Memory B cell (primary cell): ENCODE measurements around the gene HCAR3.
"Not testable (repeated sequence)": the region's sequence is repeated elsewhere in the genome, so short reads cannot be mapped to it uniquely, and the experiment has no call there.

ENCODE experiments used
- ATAC-seq: fragments of 150-1000 bp; cut with Tn5 transposase; 2 replicates; pipeline ENCODE4 v1.10.0; 2021; ENCODE audit warnings: low read depth, mild to moderate bottlenecking, moderate library complexity
- DNase-seq, 2 donors: peaks; one replicate each; pipeline ENCODE4 v3.0.0; 2022; ENCODE audit warnings: low spot score in 2 of 2
- H3K27ac Mint-ChIP-seq: one replicate; pipeline ENCODE4 v1.8.0; 2022; ENCODE audit warnings: mild to moderate bottlenecking, moderate library complexity, mixed read lengths
- H3K27me3 Mint-ChIP-seq: one replicate; pipeline ENCODE4 v1.8.0; 2022; ENCODE audit warnings: mixed read lengths
- H3K36me3 Mint-ChIP-seq: one replicate; pipeline ENCODE4 v1.8.0; 2022; ENCODE audit warnings: mild to moderate bottlenecking, mixed read lengths
- H3K4me1 Mint-ChIP-seq: one replicate; pipeline ENCODE4 v1.8.0; 2022; ENCODE audit warnings: mixed read lengths
- H3K4me3 Mint-ChIP-seq: one replicate; pipeline ENCODE4 v1.8.0; 2022; ENCODE audit warnings: mild to moderate bottlenecking, moderate library complexity, mixed read lengths
- H3K9me3 Mint-ChIP-seq: one replicate; pipeline ENCODE4 v1.8.0; 2022; ENCODE audit warnings: mixed read lengths

Gene HCAR3

DNA sequence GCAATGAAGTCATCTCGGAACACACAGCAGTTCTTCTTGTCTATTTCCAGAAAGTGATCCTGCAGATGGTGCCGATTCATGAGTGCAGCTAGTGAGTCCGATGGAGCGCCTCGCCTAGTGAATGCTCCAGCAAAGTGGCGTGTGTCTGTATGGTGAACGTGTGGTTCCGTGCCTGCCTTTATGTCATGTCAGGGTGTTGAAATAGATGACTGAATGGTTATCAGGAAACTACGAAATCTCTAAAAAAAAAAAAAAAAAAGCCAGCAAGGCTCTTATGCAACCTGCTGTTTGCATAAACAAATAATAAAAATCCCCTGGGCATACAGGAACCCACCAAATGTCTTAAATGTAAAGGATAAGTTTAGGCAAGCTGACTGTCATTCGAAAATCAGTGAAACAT, at the start of gene HCAR3:
TSS of gene HCAR3 (minus strand) at position 154 of the 400 bp plus-strand sequence. CDS start at position 80, 74 bp downstream.
- H3K4me3 Mint-ChIP-seq, DNase-seq, H3K36me3 Mint-ChIP-seq, H3K9me3 Mint-ChIP-seq, H3K27ac Mint-ChIP-seq: not testable (repeated sequence)
- Mint-ChIP-seq H3K4me1 (peaks cover 12% of the 10 kb centered on the region), H3K27me3 (peaks cover 10% of the 10 kb centered on the region)
- peak; percentile 74 for ATAC-seq

DNA sequence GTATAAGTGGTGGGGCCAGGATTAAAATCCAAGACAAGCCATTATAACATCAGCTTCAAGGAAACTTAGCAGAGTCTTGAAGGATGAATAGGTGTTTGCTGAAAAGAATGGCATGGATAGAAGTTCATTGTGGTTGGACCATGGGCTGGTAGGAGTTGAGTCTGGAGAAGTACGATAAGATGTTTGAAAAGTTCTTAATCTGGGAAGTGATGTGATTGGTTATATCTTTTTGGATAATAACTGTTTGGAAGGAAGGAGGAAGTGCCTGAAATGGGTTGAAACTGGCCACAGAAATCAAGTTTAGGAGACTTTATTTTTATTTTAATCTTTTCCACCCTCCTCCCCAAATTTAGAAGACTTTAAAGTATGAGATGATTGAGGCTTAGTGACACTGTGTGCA, 41.0 kb upstream of the HCAR3 start:
- DNase-seq (no peak), ATAC-seq (no peak)
- H3K4me1 Mint-ChIP-seq, result peaks cover 28% of the 10 kb centered on the region

DNA sequence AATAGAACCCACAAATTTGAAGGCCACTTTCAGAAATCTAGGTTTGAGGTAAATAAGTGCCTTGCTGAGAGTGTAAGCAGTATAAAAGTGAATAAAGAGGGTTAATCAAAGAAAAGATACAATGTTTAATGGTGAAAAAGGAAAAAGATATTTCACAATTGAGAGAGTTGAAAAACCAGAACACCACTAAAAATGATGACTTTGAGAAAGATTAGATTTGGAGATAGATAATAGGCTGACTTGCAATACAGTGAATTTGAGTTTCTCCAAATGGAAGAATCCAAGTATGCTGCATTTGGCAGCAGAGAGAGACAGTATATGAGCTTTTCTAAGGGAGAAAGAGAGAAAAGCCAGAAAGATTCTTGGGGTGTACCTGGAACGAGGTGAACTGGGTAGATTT, 38.2 kb upstream of the HCAR3 start:
- Mint-ChIP-seq H3K36me3 (peaks cover 26% of the 10 kb centered on the region), H3K4me3 (no peak overlapping the region), H3K27me3 (no peaks in the 10 kb centered on the region), H3K27ac (no peak overlapping the region), H3K4me1 (peaks cover 46% of the 10 kb centered on the region), H3K9me3 (no peaks in the 10 kb centered on the region)
- no peak for DNase-seq
- no peak for ATAC-seq

More for the DNA sequence above, 41.0 kb upstream of the HCAR3 start:
- no peaks in the 10 kb centered on the region for H3K27me3 Mint-ChIP-seq
- H3K27ac Mint-ChIP-seq, result no peak overlapping the region
- H3K9me3 Mint-ChIP-seq, result no peaks in the 10 kb centered on the region
- H3K4me3 Mint-ChIP-seq, result no peak overlapping the region
- H3K36me3 Mint-ChIP-seq, result peaks cover 26% of the 10 kb centered on the region

DNA sequence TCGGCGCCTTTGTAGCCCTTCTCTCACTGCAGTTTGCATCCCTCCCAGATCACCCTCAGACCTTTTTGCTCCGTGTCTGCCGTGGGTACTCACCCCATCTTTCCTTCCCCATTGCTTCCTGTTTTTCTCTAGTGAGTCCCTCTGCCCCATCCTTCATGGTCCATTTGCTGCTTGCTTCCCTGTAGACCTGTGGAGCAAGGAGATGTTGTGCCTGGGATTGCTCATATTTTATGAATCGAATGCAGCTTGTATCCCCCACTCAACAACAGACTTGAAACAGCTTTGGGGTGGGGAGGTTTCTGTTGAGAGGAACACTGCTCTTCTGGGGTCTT, 36.7 kb upstream of the HCAR3 start:
- DNase-seq, result no peak

DNA sequence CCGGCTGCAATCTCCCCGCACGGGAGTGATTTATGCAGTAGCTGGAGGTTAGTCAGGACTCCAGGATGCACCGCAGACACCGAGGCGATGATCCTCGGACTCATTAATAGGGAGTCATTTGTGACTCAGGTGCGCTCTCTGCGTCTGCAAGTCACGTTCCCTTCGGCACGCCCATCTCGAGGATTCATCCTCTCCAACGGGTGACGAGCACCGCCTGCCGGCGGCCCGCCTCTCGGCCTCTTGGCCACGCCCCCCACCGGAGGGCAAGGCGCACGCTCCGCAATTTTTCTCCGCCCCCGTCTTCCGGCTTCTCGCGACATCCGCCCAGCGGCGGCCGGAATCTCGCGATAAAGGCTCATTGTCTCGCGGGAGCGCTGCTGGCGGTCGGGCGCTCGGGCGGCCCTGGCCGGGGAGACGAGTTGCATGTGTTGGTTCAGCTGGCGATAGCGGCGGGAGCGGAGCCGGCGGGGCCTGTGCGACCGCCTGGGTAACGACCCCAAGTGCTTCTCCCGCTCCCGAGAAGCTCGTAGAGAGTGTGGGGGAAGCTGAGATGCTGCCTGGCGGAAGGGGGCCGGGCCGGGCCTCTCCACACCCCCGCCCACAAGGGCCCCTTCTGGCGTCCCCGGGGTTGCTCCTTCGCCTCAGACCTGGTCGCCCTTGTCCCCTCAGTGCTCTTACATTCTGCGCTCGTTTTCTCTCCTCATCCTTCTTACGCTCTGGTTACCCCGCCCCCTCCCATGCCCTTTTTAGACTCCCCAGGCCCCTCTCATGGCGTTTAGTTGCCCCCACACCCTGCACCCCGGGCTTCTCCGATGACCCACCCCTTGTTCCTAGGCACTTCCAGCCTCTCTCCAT, 36.1 kb upstream of the HCAR3 start, which contains the start of gene DENR:
TSS of gene DENR (plus strand) at position 361 of the 855 bp plus-strand sequence. CDS start 878 bp downstream, outside the sequence.
- Mint-ChIP-seq H3K27ac (peak within 1 kb of the TSS; percentile 95), H3K4me1 (peaks cover 46% of the 10 kb centered on the region), H3K4me3 (peak within 1 kb of the TSS; percentile 97), H3K9me3 (no peaks in the 10 kb centered on the region), H3K27me3 (no peaks in the 10 kb centered on the region), H3K36me3 (peaks cover 26% of the 10 kb centered on the region)
- peak; percentile 86 for ATAC-seq
- DNase-seq, result peak; percentile 99 to 100

More for the DNA sequence above, 36.7 kb upstream of the HCAR3 start:
- peaks cover 46% of the 10 kb centered on the region for H3K4me1 Mint-ChIP-seq
- H3K4me3 Mint-ChIP-seq, result peak overlapping the region; percentile 97
- no peaks in the 10 kb centered on the region for H3K27me3 Mint-ChIP-seq
- peaks cover 26% of the 10 kb centered on the region for H3K36me3 Mint-ChIP-seq
- peak overlapping the region; percentile 95 for H3K27ac Mint-ChIP-seq
- no peak for ATAC-seq
- no peaks in the 10 kb centered on the region for H3K9me3 Mint-ChIP-seq

DNA sequence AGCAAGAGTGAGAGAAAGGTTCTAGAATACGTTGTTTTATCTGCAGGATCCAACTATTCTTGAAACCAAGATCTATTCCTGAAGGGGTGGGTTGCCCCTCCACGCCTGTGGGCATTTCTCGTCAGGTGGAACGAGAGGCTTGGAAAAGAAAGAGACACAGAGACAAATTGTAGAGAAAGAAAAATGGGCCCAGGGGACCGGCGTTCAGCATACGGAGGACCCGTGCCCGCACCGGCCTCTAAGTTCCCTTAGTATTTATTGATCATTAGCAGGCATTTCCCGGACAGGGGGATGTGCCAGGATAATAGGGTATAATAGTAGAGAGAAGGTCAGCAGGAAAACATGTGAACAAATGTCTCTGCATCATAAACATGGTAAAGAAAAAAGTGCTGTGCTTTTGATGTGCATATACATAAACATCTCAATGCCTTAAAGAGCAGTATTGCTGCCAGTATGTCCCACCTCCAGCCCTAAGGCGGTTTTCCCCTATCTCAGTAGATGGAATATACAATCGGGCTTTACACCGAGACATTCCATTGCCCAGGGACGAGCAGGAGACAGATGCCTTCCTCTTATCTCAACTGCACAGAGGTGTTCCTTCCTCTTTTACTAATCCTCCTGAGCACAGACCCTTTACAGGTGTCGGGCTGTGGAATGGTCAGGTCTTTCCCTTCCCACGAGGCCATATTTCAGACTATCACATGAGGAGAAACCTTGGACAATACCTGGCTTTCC, 34.3 kb upstream of the HCAR3 start:
- H3K4me1 Mint-ChIP-seq, result peaks cover 33% of the 10 kb centered on the region
- not testable (repeated sequence) for H3K9me3 Mint-ChIP-seq, ATAC-seq, H3K27me3 Mint-ChIP-seq, DNase-seq
- peak overlapping the region; percentile 95 for H3K27ac Mint-ChIP-seq
- H3K4me3 Mint-ChIP-seq, result peak overlapping the region; percentile 97
- peaks cover 15% of the 10 kb centered on the region for H3K36me3 Mint-ChIP-seq

DNA sequence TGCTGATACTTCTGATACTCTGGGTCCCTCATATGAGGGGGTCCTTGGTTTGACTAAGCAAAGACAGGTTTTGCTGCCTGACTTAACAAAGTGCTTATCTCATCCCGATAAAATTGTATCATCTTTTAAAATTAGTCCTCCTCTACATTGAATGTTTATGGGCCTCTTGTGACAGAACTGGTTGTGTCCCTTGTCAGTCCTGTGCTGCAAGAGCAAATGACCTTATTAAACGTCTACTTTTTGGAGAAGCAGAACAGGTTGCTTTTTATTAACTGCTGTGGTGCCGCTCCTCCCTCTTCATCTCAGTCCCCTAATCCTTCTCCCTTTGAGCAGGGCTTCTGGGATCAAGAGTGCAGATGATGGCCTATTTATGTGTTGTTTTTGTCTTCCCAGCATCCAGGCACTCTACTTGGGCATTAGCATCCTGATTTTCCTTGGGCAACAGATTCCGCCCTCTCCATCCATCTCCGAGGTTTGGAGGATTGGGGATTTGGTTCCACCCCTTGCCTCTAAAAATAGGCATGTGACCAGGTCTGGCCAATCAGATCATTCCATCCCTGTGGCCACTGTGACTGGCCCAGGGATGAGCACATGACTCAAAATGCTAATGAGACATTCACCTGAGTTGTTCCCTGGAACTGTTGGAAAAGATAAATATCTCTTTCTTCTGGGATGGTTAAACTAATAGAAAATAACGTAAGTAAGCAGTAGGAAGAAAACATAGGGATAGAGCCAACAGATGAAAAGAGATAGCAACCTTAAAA, 33.1 kb upstream of the HCAR3 start:
- H3K9me3 Mint-ChIP-seq, result no peaks in the 10 kb centered on the region
- no peak overlapping the region for H3K27ac Mint-ChIP-seq
- no peak for DNase-seq
- no peaks in the 10 kb centered on the region for H3K27me3 Mint-ChIP-seq
- H3K4me3 Mint-ChIP-seq, result no peak overlapping the region
- no peak for ATAC-seq
- peaks cover 8% of the 10 kb centered on the region for H3K36me3 Mint-ChIP-seq
- H3K4me1 Mint-ChIP-seq, result peaks cover 31% of the 10 kb centered on the region

DNA sequence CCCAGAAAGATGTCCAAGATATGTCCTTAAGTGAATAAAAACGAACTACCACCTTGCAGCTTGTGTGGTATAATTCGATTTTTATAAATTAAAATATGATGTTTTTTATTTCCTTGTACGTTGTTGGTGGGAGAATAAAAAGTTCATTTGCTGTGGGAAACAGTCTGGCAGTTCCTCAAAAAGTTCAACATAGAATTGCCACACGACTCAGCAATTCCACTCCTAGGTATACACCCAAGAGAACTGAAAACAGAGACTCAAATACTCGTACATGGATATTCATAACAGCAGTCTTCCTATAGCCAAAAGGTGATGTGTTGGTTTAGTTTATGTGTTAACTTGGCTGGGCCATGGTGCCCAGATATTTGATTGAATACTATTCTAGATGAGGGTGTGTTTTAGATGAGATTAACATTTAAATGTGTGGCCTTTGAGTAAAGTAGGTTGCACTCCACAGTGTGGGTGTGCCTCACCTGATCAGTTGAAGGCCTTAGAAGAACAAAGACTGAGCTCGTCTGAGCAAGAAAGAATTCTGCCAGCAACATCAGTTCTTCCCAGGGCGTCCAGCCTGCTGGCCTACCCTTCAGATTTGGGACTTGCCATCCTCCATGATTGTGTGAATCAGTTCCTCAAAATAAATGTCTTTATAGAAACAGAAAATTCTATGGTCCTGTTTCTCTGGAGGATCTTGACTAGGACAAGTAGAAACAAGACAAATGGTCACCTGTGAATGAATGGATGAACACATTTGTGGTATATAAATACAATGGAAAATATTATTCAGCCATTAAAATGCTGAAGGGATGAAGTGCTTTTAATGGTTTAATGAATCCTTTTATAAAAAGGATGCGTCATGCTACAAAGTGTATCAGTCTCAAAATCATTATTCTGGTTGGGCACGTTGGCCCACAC, 30.9 kb upstream of the HCAR3 start:
- Mint-ChIP-seq H3K36me3 (no peaks in the 10 kb centered on the region), H3K4me3 (no peak overlapping the region), H3K9me3 (no peaks in the 10 kb centered on the region), H3K27me3 (no peaks in the 10 kb centered on the region), H3K4me1 (peaks cover 18% of the 10 kb centered on the region), H3K27ac (no peak overlapping the region)
- DNase-seq, result no peak
- ATAC-seq, result no peak

DNA sequence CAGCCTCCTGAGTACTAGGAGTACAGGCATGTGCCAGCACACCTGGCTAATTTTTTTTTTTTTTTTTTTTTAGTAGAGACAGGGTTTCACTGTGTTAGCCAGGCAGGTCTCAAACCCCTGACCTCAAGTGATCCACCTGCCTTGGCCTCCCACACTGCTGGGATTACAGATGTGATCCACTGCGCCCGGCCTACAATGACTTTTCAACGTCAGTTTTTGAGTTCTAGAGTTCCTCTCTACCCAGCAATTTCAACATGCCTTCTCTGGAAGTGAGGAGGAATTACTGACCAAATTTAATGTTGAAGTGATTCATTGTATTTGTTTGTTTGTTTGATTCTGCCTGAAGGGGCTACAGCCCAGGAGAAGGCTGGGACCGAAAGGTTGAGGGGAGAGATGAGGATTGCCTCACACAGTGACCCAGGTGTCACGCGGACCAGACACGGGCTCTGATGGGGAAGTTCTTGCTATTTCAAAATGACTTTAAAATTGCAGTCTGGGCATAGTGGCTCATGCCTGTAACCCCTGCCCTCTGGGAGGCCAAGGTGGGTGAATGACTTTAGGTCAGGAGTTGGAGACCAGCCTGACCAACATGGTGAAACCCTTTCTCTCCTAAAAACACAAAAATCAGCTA, 27.4 kb upstream of the HCAR3 start:
- Mint-ChIP-seq H3K36me3 (no peaks in the 10 kb centered on the region), H3K27me3 (peaks cover 1% of the 10 kb centered on the region), H3K9me3 (peaks cover 1% of the 10 kb centered on the region), H3K4me1 (no peaks in the 10 kb centered on the region), H3K4me3 (no peak overlapping the region), H3K27ac (no peak overlapping the region)
- no peak for ATAC-seq
- DNase-seq, result no peak

DNA sequence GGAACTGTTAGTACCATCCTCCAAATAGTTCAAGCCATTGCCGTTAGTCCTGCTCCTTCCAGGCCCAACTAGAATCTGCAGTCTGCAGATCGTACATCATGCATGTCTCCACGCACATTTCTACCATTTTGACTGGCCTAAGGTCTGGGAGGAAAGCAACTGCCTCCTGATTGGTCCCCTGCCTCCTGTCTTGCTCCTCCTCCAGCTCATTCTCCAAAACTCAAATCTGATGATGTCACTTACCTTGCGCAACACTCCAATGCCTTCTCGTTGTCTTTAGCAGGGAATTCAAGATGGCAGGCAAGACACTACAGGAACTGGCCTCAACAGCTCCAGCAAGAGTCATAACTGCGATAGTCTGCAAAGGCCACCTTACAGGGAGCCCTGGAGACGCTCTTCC, 23.7 kb upstream of the HCAR3 start:
- no peak for DNase-seq
- peak overlapping the region; percentile 75 for H3K27ac Mint-ChIP-seq
- H3K27me3 Mint-ChIP-seq, result peaks cover 1% of the 10 kb centered on the region

DNA sequence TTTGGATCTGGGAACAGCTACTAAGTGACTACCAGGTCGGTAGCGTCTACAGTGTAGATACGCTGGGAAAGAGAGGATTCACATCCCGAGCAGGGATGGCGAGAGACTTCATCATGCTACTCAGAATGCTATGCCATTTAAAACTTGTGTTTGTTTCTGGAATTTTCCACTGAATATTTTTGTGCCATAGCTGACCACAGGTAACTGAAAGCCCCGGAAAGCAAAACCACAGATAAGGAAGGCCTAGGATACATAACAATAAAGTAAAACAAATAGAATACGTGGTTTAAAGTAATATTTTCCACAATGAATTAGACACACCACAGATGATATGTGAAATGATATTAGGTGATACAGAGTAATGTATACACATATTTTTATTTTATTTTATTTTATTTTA, 22.0 kb upstream of the HCAR3 start:
- ATAC-seq (no peak), DNase-seq (no peak)
- peaks cover 4% of the 10 kb centered on the region for H3K4me1 Mint-ChIP-seq
- no peak overlapping the region for H3K27ac Mint-ChIP-seq
- H3K9me3 Mint-ChIP-seq, result peaks cover 1% of the 10 kb centered on the region
- no peak overlapping the region for H3K4me3 Mint-ChIP-seq
- H3K27me3 Mint-ChIP-seq, result peaks cover 1% of the 10 kb centered on the region
- no peaks in the 10 kb centered on the region for H3K36me3 Mint-ChIP-seq

More for the DNA sequence above, 23.7 kb upstream of the HCAR3 start:
- H3K36me3 Mint-ChIP-seq, result no peaks in the 10 kb centered on the region
- ATAC-seq, result no peak
- H3K4me3 Mint-ChIP-seq, result no peak overlapping the region
- no peaks in the 10 kb centered on the region for H3K4me1 Mint-ChIP-seq
- H3K9me3 Mint-ChIP-seq, result peaks cover 1% of the 10 kb centered on the region

DNA sequence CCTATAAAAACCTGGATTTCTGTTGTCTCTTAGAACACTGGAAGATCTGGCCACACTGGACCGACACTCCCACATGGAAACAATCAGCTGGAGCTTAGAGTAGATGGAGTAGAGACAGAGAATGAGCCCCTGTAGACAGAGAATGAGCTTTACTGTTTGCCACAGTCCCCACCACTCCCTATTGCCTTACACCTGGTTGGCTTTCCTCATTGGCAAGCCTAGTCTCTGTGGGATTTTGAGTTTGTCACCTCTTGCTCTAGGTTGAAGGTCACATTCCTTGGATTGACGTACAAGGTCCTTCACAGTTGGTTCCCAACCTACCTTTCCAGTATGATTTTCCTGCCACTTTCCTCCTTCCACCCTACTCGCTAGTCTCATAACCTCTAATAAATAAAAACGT, 16.0 kb upstream of the HCAR3 start:
- Mint-ChIP-seq H3K27ac (peak overlapping the region; percentile 48), H3K4me3 (no peak overlapping the region), H3K4me1 (peaks cover 17% of the 10 kb centered on the region), H3K36me3 (no peaks in the 10 kb centered on the region), H3K9me3 (peaks cover 4% of the 10 kb centered on the region), H3K27me3 (peaks cover 5% of the 10 kb centered on the region)
- DNase-seq (no peak), ATAC-seq (no peak)

DNA sequence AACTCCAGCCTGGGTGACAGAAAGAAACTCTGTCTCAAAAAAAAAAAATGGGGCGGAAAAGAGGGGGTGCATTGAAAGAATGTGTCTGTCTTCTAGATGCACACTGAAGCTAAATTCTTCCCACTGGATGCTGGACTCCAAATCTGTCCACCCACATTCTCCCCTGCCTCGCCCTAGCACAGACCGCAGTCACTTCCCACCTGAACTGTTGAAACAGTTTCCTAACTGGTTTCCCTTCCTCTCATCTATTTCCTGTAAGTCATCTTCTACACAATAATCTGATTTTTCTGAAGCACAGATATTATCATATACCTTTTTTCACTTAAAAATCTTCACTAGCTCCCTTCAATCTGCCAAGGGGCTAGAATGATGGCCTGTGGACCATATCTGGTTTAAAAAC, 15.6 kb upstream of the HCAR3 start:
- DNase-seq (no peak), ATAC-seq (peak; percentile 65)
- peaks cover 4% of the 10 kb centered on the region for H3K9me3 Mint-ChIP-seq
- H3K27me3 Mint-ChIP-seq, result peaks cover 5% of the 10 kb centered on the region
- H3K36me3 Mint-ChIP-seq, result no peaks in the 10 kb centered on the region
- no peak overlapping the region for H3K4me3 Mint-ChIP-seq
- peak overlapping the region; percentile 48 for H3K27ac Mint-ChIP-seq
- H3K4me1 Mint-ChIP-seq, result peaks cover 17% of the 10 kb centered on the region
